K562 (cell line): Measurements from ENCODE around the gene KLHL29. TPM values are rescaled to one million over a fixed set of nuclear protein-coding genes. Genes with fewer than 3 reads are reported as not detected.

ENCODE experiments used
- ATAC-seq: fragments of 200-7000 bp; cut with Tn5 transposase; 3 replicates; pipeline ENCODE4 v1.9.1; 2020; ENCODE audit warnings: moderate library complexity
- BruUV-seq: library from RNA; stranded (reverse); fragments of 400-500 nt; replicated peaks from 2 replicates; lab custom pipeline; 2021; lab: Mats Ljungman, UMichigan
- CTCF ChIA-PET: fragments of 300-600 bp; formaldehyde crosslinking; extraction: SDS; loops from one replicate; lab custom pipeline; 2021; ENCODE audit warnings: low intra/inter-chr PET ratio; lab: Yijun Ruan, JAX
- POLR2A ChIA-PET: fragments of 300-600, 350-650 bp; sonication (Branson Sonifier 250); formaldehyde crosslinking; extraction: SDS; loops from one replicate; lab custom pipeline; 2021; ENCODE audit warnings: antibody characterized with exemption, inconsistent platforms; lab: Yijun Ruan, JAX
- DNase-seq, 4 experiments: peaks; one replicate each; pipeline versions ENCODE4 v3.0.0 to v3.0.0-alpha.2; 2011 to 2018; ENCODE audit warnings: low spot score in 3 of 4, mixed read lengths in 3 of 4; ENCODE audit errors: extremely low read depth in 1 of 4
- FAIRE-seq: peaks from 2 replicates; lab custom pipeline; 2011; peaks lifted over from hg19 to GRCh38; lab: Jason Lieb, UNC
- H2AFZ ChIP-seq: 2 replicates; pipeline ENCODE4 v1.6.0; 2011; ENCODE audit warnings: low read depth, low read length, control low read depth, inconsistent platforms
- H3K27ac ChIP-seq: fragments of 200-600 bp; 3 replicates; pipeline ENCODE4 v1.8.0; 2011; ENCODE audit warnings: low read depth, mild to moderate bottlenecking, control low read depth, inconsistent platforms, low read length, moderate library complexity, mixed read lengths; ENCODE audit errors: extremely low read depth
- H3K27me3 ChIP-seq, 2 experiments: fragments of 300-600 bp in 1 of 2; 2 replicates in 1 of 2; 3 replicates in 1 of 2; pipeline versions ENCODE4 v1.6.0 to v1.8.0; 2011; ENCODE audit warnings: inconsistent platforms in 2 of 2, low read length in 2 of 2, mild to moderate bottlenecking in 1 of 2, mixed read lengths in 1 of 2, moderate library complexity in 1 of 2; ENCODE audit not compliant: control insufficient read depth in 2 of 2, insufficient read depth in 2 of 2
- H3K36me3 ChIP-seq: fragments of 300-600 bp; 3 replicates; pipeline ENCODE4 v1.8.0; 2011; ENCODE audit warnings: mild to moderate bottlenecking, low read length, inconsistent platforms; ENCODE audit not compliant: control insufficient read depth, insufficient read depth
- H3K4me1 ChIP-seq, 2 experiments: fragments of 200-600 bp in 1 of 2; replicated peaks in 1 of 2; 2 replicates in 1 of 2; 3 replicates in 1 of 2; pipeline versions ENCODE4 v1.5.1 to v1.8.0; 2011; ENCODE audit warnings: inconsistent platforms in 2 of 2, low read length in 2 of 2, mild to moderate bottlenecking in 1 of 2, mixed read lengths in 1 of 2, moderate library complexity in 1 of 2; ENCODE audit not compliant: control insufficient read depth in 2 of 2, insufficient read depth in 2 of 2
- H3K4me2 ChIP-seq: 2 replicates; pipeline ENCODE4 v1.6.1; 2011; ENCODE audit warnings: low read length, control low read depth, inconsistent platforms, mixed read lengths; ENCODE audit not compliant: insufficient read depth
- H3K4me3 ChIP-seq: fragments of 200-600 bp; sonication (generic), shearing (Covaris generic); 2 replicates; pipeline ENCODE4 v1.5.1; 2016; ENCODE audit warnings: control low read depth, inconsistent platforms
- H3K79me2 ChIP-seq: fragments of 200-600 bp; 3 replicates; pipeline ENCODE4 v1.8.0; 2011; ENCODE audit warnings: low read length, inconsistent platforms; ENCODE audit not compliant: control insufficient read depth, insufficient read depth
- H3K9ac ChIP-seq, 2 experiments: 2 replicates each; pipeline versions ENCODE4 v1.6.0 to v1.6.1; 2011; ENCODE audit warnings: low read depth in 2 of 2, low read length in 2 of 2, control low read depth in 1 of 2, inconsistent platforms in 1 of 2, mild to moderate bottlenecking in 1 of 2, mixed read lengths in 1 of 2; ENCODE audit not compliant: insufficient read depth in 1 of 2
- H3K9me1 ChIP-seq: one replicate; pipeline ENCODE4 v1.6.0; 2011; ENCODE audit warnings: inconsistent platforms, mild to moderate bottlenecking, low read length, moderate library complexity; ENCODE audit not compliant: control insufficient read depth, insufficient read depth
- H3K9me3 ChIP-seq: replicated peaks from 2 replicates; pipeline ENCODE4 v1.5.1; 2011; ENCODE audit warnings: low read depth, low read length, inconsistent platforms; ENCODE audit not compliant: control insufficient read depth, insufficient read depth
- H4K20me1 ChIP-seq: replicated peaks from 2 replicates; pipeline ENCODE4 v1.6.1; 2011; ENCODE audit warnings: low read length, inconsistent platforms, mixed read lengths; ENCODE audit not compliant: control insufficient read depth, insufficient read depth
- ARID1B ChIP-seq: fragments of 450-650 bp; IDR thresholded peaks from 2 replicates; pipeline ENCODE4 v1.6.1; 2016; ENCODE audit warnings: antibody characterized with exemption, mild to moderate bottlenecking, inconsistent platforms
- BRF1 ChIP-seq: IDR thresholded peaks from 3 replicates; pipeline ENCODE4 v1.6.1; 2011; ENCODE audit warnings: borderline replicate concordance, mild to moderate bottlenecking; ENCODE audit not compliant: insufficient read length; ENCODE audit errors: extremely low read depth
- C11orf30 ChIP-seq: fragments of 450-650 bp; IDR thresholded peaks from 2 replicates; pipeline ENCODE4 v1.6.1; 2016; ENCODE audit warnings: low read depth, mild to moderate bottlenecking
- CEBPB ChIP-seq: fragments of 450-650 bp; IDR thresholded peaks from 2 replicates; pipeline ENCODE4 v1.6.1; 2016; ENCODE audit warnings: missing genetic modification characterization, missing compliant biosample characterization
- CREB3L1 ChIP-seq: fragments of 450-650 bp; IDR thresholded peaks from 2 replicates; pipeline ENCODE4 v1.6.1; 2014; ENCODE audit warnings: low read depth, mild to moderate bottlenecking, moderate library complexity, borderline replicate concordance
- E2F3 ChIP-seq: fragments of 250-450 bp; sonication (Bioruptor Pico); IDR thresholded peaks from 2 replicates; pipeline ENCODE4 v1.4.0; 2020; ENCODE audit warnings: mild to moderate bottlenecking
- GABPA ChIP-seq: fragments of 200-800 bp; sonication (Bioruptor generic); conservative IDR thresholded peaks from 2 replicates; pipeline ENCODE4 v1.6.1; 2016; ENCODE audit warnings: low read depth, missing genetic modification characterization, missing compliant biosample characterization
- HMBOX1 ChIP-seq: sonication (generic); IDR thresholded peaks from 2 replicates; pipeline ENCODE4 v1.6.1; 2016
- HNRNPUL1 ChIP-seq: fragments of 200-400 bp; formaldehyde crosslinking; IDR thresholded peaks from 2 replicates; pipeline ENCODE4 v1.6.1; 2017; ENCODE audit warnings: low read length
- MCM3 ChIP-seq: fragments of 450-650 bp; IDR thresholded peaks from 2 replicates; pipeline ENCODE4 v1.6.1; 2016
- NFYB ChIP-seq: IDR thresholded peaks from 2 replicates; pipeline ENCODE4 v1.6.1; 2011; ENCODE audit warnings: mild to moderate bottlenecking, moderate library complexity; ENCODE audit not compliant: insufficient read length; ENCODE audit errors: extremely low read depth
- POLR3A ChIP-seq: IDR thresholded peaks from 2 replicates; pipeline ENCODE4 v1.6.1; 2011; ENCODE audit warnings: borderline replicate concordance, mild to moderate bottlenecking, moderate library complexity; ENCODE audit not compliant: insufficient read length, insufficient read depth; ENCODE audit errors: extremely low read depth
- ZNF232 ChIP-seq: sonication (generic); formaldehyde crosslinking; IDR thresholded peaks from 2 replicates; pipeline ENCODE4 v1.8.0; 2022; ENCODE audit warnings: mild to moderate bottlenecking, missing genetic modification reagents
- ZNF3 ChIP-seq: fragments of 250-450 bp; sonication (Bioruptor Pico); IDR thresholded peaks from 2 replicates; pipeline ENCODE4 v1.5.0; 2021; ENCODE audit warnings: mild to moderate bottlenecking, moderate library complexity
- WGBS: fragments of 100-300 bp; shearing (Covaris generic); methylation state at CpG from one replicate; pipeline ENCODE4 v1.1.6; 2016; ENCODE audit warnings: low coverage, mixed read lengths; ENCODE audit not compliant: insufficient coverage; ENCODE audit errors: missing lambda C conversion rate; 5-methylcytosine and 5-hydroxymethylcytosine counted together
- in situ Hi-C: fragments of 300-500 bp; cut with MboI; formaldehyde crosslinking; loops from 4 replicates; pipeline ENCODE4 v1.15.0; 2018; ENCODE audit warnings: inconsistent platforms, mixed read lengths
- intact Hi-C: fragments of 100-400 bp; cut with micrococcal nuclease; formaldehyde crosslinking; loops from 2 replicates; pipeline ENCODE4 v1.14.2; 2022
- polyA plus RNA-seq, 8 experiments: library from polyadenylated mRNA; depleted of rRNA in 4 of 8; stranded (reverse) in 5 of 8; unstranded in 3 of 8; fragments of >200 nt; fragmentation: Nextera tagmentation in 2 of 8; fragmentation: Illumina TruSeq in 1 of 8; extraction: Ambion mirVana in 2 of 8; extraction: Trizol in 1 of 8; gene quantifications; 2 replicates each; pipeline versions ENCODE4 v1.2.1 to v1.2.3, GENCODE V29; 2011 to 2014; ENCODE audit warnings: inconsistent platforms in 1 of 8, missing spikeins in 1 of 8
- total RNA-seq, 7 experiments: library from RNA; depleted of rRNA in 6 of 7; stranded (reverse); fragments of >200 nt in 6 of 7; fragmentation: Illumina TruSeq in 2 of 7; extraction: Trizol in 2 of 7; gene quantifications; 2 replicates each; pipeline versions ENCODE4 v1.2.1 to v1.2.3, GENCODE V29; 2011 to 2021; ENCODE audit warnings: low replicate concordance in 1 of 7
- TF ChIP-seq, protein P1 (sequence below): fragments of 450-650 bp; IDR thresholded peaks from 2 replicates; pipeline ENCODE4 v1.6.1; 2016; ENCODE audit warnings: antibody characterized with exemption
- TF ChIP-seq, protein P2 (sequence below): fragments of 450-650 bp; formaldehyde crosslinking; IDR thresholded peaks from 2 replicates; pipeline ENCODE4 v1.4.0; 2020; ENCODE audit warnings: mild to moderate bottlenecking, moderate library complexity

KLHL29 gene
- total and polyA plus RNA-seq, 9 of the 15 experiments (the other 6 are each of a cell fraction or from before 2014, with no cell fraction given), result 0.03 to 0.31 (median 0.08) TPM; not detected in 1

DNA sequence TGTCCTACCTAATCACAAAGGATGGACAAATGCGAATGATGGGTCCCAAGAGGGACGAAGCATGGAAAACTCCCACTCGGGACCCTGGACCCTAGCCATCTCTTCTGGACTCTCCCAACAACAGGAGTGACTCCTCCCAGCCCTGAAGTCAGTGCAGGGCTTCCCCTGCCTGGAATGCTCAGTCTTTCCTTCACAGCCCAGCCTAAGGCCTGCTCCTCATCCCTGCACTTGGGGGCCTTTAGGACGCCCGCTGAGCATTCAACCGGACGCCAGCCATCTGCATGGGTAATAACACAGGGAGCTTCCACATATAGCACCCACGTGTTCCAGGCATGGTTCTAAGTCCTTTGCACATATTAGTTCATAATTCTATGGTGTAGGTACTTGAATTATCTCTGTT is 237.5 kb downstream of the KLHL29 start (continued):
- TF ChIP-seq NFYB (no peak), CREB3L1 (no peak)

- BruUV-seq, result no TSS peak
- no peak overlapping the region for H2AFZ ChIP-seq
- no peaks in the 10 kb centered on the region for H3K79me2 ChIP-seq
- intact Hi-C loops (no loop called here), in situ Hi-C loops (no loop called here)
- no peak overlapping the region for H3K27ac ChIP-seq
- H3K9ac ChIP-seq, result no peak overlapping the region; a peak in 1 of 4 replicates
- FAIRE-seq, result no peak
- no peak for DNase-seq
- ATAC-seq, result no peak
- H3K36me3 ChIP-seq, result no peaks in the 10 kb centered on the region
- peaks cover 24 to 90% of the 10 kb centered on the region in 2 experiments for H3K27me3 ChIP-seq
- ChIA-PET CTCF (no interaction called here), POLR2A (interaction anchor here (0.8 to 1.0 kb wide), 2 partner anchors 19 to 800 kb away, joined by 3 read pairs; no protein-coding TSS in a partner anchor)
- H3K4me3 ChIP-seq, result no peak overlapping the region
- H3K9me3 ChIP-seq, result peaks cover 2% of the 10 kb centered on the region; the same call in 1 of the 2 replicates
- peaks cover 4% of the 10 kb centered on the region; the same call in 1 of the 2 replicates for H4K20me1 ChIP-seq
- WGBS, result 1% methylated on average over 14 of the region's 14 CpGs
- no peak overlapping the region for H3K4me2 ChIP-seq
- H3K9me1 ChIP-seq, result no peaks in the 10 kb centered on the region
- 0 out of 5 replicates have a peak, but pooled peaks cover 0 to 4% of the 10 kb centered on the region in 2 experiments for H3K4me1 ChIP-seq
- TF ChIP-seq, protein P1, sequence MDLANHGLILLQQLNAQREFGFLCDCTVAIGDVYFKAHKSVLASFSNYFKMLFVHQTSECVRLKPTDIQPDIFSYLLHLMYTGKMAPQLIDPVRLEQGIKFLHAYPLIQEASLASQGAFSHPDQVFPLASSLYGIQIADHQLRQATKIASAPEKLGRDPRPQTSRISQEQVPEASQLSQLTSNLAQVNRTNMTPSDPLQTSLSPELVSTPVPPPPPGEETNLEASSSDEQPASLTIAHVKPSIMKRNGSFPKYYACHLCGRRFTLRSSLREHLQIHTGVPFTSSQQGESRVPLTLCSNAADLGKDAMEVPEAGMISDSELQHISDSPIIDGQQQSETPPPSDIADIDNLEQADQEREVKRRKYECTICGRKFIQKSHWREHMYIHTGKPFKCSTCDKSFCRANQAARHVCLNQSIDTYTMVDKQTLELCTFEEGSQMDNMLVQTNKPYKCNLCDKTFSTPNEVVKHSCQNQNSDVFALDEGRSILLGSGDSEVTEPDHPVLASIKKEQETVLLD, result no peak
- no peak for TF ChIP-seq CEBPB (tag)
- TF ChIP-seq BRF1, result no peak
- TF ChIP-seq C11orf30, result no peak
- TF ChIP-seq ZNF3 (CRISPR knock-in tag), result no peak
- TF ChIP-seq HNRNPUL1, result no peak
- TF ChIP-seq GABPA (tag), result no peak
- no peak for TF ChIP-seq E2F3 (CRISPR knock-in tag)
- TF ChIP-seq ARID1B, result no peak
- TF ChIP-seq, protein P2, sequence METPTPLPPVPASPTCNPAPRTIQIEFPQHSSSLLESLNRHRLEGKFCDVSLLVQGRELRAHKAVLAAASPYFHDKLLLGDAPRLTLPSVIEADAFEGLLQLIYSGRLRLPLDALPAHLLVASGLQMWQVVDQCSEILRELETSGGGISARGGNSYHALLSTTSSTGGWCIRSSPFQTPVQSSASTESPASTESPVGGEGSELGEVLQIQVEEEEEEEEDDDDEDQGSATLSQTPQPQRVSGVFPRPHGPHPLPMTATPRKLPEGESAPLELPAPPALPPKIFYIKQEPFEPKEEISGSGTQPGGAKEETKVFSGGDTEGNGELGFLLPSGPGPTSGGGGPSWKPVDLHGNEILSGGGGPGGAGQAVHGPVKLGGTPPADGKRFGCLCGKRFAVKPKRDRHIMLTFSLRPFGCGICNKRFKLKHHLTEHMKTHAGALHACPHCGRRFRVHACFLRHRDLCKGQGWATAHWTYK, result no peak
- TF ChIP-seq ZNF232 (CRISPR knock-in tag), result no peak
- TF ChIP-seq POLR3A, result no peak
- no peak for TF ChIP-seq HMBOX1
- no peak for TF ChIP-seq MCM3
These were observed 238.1 kb downstream of the KLHL29 start for GRCh38 chr2:23622966-23623675.
